ENCODE results near the gene MRI1.
"Not testable (repeated sequence)": the region's sequence is repeated elsewhere in the genome, so short reads cannot be mapped to it uniquely, and the experiment has no call there.

MRI1 gene

DNA sequence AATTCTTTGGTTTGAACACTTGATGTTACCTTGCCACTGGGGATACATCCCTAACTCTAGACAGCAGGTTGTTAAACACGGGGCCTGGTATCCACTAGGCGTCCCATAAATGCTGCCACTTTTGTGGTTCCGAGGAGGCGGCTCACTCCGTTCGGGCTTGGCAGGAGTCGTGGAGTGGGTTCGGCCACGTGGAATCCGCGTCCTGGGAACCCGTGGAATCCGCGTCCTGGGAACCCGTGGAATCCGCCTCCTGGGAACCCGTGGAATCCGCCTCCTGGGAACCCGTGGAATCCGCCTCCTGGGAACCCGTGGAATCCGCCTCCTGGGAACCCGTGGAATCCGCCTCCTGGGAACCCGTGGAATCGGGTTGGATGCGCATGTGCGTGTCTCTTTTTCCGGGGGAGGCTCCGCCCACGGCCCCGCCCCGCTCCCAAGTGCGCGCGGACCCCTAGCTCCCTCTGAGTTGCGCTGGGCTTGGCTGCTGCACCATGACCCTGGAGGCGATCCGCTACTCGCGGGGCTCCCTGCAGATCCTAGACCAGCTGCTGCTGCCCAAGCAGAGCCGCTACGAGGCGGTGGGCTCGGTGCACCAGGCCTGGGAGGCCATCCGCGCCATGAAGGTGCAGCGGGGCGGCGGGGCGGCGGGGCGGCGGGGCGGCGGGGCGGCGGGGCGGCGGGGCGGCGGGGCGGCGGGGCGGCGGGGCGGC, at the start of gene MRI1:
Gene MRI1 (plus strand): TSS at position 422 of the 707 bp plus-strand sequence. CDS start 67 bp downstream, at position 489.
- peak; percentile 59 for DNase-seq

DNA sequence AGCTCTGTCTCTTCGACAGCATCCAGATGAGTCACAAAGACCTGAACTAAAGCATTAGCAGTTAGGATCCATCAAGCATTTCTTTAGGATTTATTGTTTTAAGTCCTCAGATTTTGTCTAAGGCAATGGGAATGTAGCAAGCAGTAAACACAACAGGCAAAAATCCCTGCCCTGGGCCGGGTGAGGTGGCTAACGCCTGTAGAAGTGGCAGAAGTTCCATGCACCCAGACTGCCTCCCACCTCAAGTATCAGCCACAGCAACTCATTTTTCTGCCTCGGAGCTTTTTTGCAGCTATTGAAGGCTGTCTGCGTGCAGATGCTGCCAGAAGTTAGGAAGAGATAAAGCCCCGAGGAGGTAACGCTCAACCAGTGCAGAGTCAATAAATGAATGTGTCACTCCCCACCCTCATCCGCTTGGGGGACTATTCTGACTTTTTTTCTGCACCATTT, 47.1 kb upstream of the MRI1 start:
- DNase-seq = no peak

DNA sequence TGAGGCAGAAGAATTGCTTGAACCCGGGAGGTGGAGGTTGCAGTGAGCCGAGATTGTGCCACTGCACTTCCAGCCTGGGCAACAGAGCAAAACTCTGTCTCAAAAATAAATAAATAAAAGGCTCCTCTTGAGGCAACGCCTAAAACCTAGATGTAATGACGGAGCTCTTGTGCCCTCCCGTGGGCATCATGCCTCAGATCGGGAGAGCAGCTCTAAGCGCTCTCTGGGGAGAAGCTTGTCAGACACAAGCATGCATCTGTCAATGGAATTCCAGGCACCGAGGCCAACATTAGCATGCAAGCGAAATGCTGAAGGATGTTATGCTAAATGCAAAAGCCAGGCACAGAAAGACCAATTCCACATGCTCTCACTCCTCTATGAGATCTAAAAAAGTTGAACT, 45.6 kb upstream of the MRI1 start:
- no peak for DNase-seq

DNA sequence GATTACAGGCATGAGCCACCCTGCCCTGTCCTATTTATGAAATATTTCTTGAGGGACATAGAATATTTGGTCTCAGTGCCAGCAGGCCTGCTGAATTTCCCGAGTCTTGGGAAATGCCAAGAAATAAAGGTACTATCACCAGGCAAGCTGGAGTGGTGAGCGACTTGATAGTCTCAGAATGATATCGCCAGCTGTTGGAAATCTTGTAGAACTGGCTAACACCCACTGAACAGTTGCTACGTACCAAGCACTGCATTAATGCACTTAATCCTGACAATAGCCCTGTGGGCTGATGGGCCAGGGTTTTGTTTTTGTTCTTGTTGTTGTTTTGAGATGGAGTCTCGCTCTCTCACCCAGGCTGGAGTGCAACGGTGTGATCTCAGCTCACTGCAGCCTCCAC, 42.2 kb upstream of the MRI1 start:
- DNase-seq = no peak

DNA sequence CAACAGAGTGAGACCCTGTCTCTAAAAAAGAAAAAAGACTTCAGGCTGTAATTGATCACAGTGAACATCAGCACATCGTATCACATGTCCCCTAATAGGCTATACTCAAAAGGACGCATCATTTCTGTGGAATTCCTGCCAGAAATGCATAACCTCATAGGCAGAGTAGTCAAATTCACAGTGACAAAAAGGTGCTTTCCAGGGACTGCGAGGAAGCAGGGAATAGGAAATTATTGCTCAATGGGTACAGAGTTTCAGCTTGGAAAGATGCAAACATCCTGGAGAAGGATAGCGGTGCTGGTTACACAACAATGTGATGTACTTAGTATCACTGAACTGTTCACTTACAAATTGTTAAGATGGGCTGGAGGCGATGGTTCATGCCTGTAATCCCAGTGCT, 41.1 kb upstream of the MRI1 start:
- DNase-seq = no peak

DNA sequence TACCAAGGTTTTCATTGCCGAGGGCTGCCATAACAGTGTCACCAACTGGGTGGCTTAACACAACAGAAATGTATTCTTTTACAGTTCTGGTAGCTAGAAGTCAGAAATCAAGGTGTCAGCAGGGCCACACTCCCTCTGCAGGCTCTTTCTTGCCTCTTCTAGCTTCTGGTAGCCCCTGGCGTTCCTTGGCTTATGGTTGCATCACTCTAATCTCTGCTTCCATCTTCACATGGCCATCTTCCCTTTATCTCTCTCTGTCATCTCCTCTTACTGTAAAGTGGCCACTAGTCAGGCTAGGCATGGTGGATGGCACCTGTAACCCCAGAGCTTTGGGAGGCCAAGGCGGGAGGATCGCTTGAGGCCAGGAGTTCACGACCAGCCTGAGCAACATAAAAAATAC, 38.0 kb upstream of the MRI1 start:
- no peak for DNase-seq

DNA sequence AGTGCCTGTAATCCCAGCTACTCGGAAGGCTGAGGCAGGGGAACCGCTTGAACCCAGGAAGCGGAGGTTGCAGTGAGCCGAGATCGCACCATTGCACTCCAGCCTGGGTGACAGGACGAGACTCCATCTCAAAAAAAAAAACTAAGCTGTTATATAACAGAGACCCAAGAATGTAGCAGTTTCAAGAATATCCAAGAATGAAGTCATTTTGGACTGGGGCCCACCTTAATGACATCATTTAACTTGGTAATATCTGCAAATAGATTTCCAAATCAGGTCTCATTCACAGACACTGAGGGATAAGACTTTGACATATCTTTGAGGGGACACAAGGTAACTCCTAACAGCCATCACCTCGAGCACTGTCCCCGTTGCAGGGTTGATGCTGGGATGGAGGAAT, 36.5 kb upstream of the MRI1 start:
- DNase-seq = no peak

DNA sequence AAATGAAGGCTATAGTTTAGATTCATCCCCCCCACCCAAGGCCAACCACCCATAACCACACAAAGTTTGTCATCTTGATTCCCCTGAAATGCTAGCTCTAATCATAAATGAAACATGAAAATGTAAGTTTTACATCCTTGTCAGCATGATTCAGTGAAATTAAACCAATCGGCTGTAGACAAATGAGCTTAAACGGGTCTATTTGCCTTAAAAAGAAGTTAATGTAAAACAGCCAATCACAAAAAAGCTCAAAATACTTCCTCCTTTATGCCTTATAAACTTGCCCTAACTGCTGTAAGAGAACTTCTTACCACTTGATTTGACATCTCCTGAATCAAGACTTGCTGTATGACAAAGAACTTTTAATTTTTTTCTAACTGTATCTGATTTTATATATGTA, 34.5 kb upstream of the MRI1 start:
- no peak for DNase-seq

DNA sequence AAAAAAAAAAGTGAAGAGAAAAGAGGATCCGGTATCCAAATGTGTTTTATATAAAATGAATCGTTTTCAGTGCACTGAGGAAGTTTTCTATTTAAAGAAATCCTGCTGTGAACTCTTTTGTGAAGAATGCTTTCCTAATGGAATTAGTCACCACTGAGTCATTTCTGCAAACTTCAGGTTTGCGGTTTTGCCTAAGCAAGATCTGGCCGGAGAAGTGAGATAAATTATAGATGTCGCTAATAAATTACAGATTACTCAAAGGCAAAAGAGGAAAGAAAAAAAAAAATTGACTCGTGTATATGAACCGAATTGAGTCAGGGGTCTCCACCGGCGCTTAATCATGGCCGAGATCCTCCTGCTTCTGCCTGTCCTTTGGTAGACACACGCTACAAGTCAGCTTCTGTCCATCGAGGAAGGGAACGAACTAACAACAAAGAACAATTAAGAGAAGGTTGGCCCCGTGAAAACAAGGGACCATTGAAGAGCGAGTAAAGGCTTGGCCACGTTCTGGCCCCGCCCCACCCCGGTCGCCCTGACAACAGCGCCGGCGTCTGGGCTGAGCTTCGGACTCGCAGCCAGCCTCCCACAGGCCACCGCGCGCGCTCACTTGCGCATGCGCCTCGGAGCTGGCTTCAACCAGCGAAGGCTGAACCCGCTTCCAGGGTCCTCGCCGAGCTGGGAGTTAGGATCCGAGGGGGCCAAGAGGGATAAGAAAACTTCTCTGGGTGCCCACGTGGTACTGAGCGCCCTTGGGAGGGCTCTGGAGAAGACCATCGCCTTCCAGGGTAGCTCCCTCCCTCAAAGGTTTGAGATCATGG, 33.0 kb upstream of the MRI1 start:
- peak; percentile 90 for DNase-seq

DNA sequence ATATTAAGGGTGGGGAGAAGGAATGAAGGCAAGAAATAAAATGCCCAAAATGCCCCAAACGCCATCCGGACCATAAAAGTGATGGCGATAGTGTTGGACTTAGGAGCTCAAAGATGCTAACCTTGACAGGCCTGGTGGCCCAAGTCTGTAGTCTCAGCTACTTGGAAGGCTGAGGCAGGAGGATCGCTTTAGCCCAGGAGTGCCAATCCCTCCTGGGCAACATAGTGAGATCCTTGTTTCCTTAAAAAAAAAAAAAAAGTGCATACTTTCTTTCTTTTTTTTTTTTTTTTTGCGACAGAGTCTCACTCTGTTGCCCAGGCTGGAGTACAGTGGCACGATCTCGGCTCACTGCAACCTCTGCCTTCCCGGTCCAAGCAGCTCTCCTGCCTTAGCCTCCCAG, 32.0 kb upstream of the MRI1 start:
- no peak for DNase-seq

DNA sequence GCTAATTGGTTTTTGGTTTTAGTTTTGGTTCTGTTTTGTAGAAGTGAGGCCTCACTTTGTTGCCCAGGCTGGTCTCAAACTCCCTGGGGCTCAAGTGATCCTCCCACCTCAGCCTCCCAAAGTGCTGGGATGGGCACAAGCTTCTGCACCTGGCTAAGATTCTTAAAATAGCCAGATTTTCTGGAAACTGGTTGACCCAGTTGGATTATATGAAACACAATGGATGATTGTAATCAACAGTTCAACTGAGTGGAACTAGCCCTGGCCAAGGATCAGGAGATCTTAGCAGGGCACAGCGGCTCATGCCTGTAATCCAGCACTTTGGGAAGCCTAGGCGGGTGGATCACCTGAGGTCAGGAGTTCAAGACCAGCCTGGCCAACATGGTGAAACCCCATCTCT, 29.6 kb upstream of the MRI1 start:
- DNase-seq = no peak

DNA sequence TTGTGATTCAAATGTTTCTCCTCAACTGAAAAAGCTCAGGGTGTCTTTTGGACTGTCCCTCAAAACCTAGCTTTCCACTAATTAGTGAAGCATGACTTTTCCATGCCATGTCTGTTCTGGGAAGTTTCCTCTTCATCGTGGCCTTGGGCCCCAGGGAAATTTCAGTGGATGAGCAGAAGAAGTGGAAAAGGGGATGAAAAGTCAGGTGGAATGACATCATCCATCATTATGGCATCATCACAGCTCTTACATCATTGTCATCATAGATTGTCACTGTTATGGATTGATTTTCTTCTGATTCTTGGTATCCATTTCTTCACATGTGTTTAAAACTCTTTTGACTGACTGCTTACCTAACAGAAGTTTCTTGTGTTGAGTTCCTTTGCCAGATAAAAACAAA, 26.2 kb upstream of the MRI1 start:
- no peak for DNase-seq

DNA sequence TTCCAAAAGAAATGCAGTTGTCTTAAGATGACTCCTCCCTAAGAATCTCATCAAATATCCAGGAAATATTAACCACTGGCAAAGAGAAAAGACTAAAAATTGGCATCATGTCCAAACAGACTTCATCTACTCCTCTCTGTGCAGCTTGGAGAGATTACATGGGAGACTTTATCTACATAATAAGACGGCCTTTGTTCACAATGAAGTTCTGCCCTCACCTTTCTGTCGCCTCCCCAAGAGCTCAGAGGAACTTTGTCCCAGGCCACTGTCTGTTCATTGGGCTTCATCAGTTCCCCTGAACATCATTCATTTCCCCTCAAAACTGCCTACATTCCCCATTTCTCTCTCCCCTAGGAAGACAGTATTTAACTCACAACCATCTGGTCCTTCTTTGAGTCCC, 22.4 kb upstream of the MRI1 start:
- DNase-seq = no peak

DNA sequence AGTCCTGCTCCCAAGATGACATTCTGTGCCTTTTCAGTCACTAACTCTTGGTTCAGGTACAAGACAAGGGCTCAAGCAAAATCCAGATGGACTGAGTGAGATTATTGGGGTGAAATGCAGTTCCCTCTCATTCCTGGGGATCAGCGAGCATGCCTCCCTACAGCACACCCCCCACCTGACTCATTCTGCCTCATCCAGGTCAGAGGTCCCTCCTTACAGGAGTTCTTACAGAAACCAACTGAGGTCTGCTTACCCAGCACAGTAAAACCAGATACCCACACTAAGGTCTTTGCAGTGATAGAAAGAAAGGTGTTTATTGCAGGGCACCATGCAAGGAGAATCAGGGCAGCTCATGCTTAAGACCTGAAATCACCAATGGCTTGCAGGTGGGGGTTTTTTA, 21.6 kb upstream of the MRI1 start:
- no peak for DNase-seq

DNA sequence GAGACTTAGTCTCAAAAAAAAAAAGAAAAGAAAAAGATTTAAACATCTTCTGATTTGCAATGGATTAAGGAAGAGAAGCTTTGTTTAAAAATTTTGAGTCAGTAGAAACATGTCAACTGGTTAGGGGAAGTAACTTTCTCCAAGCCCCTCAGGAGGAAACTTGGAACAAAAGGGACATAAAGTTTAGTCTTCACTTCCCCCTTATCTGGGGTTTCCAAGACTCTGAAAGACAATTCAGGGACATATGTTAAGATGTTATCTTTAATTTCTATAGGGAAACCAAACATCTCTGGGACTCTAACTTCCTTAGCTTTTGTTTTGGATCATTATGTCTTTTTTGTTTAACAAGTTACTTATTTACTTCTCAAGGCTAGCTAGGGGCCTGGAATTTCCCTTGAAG, 20.1 kb upstream of the MRI1 start:
- DNase-seq = no peak

DNA sequence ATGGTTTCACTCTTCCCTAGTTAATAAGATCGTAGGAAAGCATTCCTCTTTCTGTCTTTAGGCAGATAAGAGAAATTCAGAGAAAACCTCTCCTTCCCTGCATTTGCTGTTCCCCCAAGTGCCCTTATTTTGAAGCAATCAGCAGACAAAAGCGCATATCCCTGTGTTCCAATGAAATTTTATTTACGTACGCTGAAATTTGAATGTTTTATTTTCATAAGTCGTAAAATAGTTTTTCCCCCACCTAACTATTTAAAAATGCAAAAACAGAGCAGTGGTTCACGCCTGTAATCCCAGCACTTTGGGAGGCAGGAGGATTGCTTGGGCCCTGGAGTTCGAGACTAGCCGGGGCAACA, 17.2 kb upstream of the MRI1 start:
- no peak for DNase-seq

DNA sequence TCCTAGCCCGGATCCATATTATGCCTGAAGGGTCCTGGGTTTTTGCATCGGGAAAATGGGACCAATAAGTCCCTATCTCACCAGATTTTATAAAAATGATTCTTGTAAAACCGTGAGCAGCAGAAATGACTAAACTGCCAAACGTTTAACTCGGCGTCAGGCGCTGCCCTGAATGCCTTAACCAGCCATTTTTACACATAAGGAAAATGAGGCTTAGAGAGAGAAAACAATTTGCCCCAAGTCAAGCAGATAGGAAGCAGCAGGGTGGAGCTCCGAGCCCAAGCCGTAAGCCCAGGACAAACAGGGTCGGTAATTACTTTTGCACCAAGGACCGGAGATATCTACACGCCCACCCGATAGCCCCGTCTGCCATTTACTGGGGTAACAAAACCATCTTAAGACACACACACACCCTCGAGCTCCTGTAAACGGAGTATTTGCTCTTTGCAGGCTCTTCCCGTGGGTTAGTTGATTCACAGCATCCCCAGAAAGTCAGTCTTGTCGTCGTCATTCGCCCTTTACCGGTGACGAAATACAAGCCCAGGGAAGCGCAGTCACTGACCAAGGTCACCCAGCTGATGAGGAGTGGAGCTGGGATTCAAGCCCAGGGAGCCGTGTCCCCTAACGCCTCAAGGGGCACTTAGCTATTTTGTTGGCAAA, 16.0 kb upstream of the MRI1 start:
- no peak for DNase-seq

DNA sequence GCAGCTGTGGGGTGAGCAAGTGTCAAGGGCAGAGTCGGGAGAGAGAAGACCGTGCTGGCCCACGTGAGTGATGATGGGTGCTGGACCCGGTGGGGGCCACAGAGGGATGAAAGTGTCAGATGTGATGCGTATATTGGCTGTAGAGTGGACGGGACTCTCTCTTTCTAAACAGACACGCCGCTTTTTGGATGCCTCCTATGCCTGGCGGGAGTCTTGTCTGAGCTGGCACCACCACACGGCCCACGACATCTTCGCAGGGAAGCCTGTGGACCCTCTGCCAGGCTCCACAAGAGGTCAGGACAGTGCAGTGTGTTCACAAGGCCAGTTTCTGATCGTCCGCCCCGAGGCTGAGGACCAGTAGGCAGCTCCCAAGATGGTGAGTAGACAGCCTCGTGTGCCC, 12.9 kb upstream of the MRI1 start:
- no peak for DNase-seq

DNA sequence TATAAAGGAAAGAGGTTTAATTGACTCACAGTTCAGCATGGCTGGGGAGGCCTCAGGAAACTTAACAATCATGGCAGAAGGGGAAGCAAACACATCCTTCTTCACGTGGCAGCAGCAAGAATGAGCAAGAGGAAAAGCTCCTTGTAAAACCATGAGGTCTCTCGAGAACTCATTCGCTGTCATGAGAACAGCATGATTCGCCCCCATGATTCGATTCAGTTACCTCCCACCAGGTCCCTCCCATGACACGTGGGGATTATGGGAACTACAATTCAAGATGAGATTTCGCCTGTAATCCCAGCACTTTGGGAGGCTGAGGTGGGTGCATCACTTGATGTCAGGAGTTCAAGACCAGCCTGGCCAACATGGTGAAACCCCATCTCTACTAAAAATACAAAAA, 10.7 kb upstream of the MRI1 start:
- not testable (repeated sequence) for DNase-seq

DNA sequence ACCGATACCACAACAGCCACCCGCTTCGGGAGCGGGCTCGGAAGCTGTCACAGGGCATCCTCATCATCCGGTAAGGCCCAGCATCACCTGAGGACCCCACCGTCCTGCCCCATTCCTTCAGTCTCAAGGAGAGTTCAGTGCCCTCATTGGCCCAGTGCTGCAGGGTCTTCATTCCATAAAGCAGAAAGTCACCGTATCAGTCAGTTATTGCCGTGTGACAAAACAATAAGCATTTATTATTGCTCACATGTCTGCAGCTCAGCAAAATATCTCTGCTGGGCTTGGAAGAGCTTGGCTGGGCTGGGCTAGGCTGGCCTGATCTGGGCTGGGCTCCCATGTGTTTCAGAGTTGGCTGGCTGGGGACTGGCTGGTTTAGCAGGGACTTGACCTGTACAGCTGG, 8.1 kb upstream of the MRI1 start:
- no peak for DNase-seq

DNA sequence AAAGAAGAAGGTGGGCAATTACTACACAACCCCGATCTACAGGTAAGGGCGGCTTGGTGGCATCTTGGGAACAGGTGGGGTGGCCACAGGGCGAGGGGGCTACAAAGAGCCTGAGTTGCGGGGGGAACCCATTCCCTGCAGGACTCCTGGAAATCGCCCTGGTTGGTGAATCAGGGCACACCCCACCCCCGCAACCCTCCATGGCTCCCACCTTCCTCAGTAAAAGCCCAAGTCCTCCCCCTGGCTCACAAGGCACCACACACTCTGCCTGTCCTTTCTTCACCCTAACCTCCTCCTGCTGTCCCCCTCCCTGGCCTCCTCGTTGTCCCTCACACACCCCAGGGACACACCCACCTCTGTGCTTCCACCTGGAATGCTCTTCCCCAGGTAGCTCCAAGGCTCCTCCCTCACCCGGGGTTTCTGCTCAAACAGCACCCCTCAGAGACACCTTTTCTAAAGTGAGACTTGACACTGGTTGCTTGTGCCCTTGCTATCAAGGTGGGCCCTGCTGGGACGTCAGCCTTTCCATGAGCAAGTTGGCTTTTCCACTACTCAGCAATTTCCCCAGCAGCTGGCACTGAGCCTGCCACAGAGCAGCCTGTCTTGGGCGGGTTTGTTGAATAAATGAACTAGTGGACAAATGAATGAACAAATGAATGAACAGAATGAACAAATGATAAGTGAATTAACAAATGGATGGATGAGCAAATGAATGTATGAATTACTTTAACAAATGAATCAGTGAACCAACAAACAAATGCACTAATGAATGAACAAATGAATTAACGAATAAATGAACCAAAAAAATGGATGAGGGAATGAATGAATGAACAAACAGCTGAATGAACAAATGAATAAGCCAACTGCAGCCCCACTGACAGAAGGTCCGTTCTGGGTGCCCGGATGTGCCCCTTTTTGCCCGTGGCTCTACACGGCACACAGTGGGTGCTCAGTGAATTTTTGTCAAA, 6.2 kb upstream of the MRI1 start:
- DNase-seq = no peak

DNA sequence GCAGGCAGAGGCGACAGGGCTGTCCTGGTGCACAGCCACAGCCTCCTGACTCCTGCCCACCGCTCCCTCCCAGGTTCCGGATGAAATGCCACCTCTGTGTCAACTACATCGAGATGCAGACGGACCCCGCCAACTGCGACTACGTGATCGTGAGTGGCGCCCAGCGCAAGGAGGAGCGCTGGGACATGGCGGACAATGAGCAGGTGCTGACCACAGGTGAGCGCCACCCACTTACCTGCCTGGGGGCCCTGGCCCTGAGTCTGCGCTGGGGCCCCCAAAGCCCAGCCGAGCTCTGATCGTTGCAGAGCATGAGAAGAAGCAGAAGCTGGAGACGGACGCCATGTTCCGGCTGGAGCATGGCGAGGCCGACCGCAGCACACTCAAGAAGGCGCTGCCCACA, 5.5 kb upstream of the MRI1 start:
- DNase-seq = no peak

DNA sequence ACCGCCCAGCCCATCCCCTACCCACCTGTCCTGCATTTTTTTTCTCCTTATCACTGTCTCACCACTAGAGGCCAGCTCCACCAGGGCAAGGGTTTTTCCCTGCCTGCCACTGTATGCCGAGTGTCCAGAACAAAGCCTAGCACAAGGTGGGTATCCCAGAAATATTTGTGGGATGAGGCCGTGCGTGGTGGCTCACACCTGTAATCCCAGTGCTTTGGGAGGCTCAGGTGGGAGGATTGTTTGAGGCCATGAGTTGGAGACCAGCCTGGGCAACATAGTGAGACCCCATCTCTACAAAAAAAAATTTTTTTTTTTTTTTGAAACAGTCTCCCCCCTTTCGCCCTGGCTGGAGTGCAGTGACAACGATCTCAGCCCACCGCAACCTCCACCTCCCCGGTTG, 2.9 kb upstream of the MRI1 start:
- no peak for DNase-seq

Measured in NK-92 treated with Interleukin-12 subunit alpha and Interleukin-12 subunit beta, amount 100 ng/mL, for 24 hours (cell line).